H1 (cell line): Measurements from ENCODE around the gene ARMC3. TPM values are rescaled to one million over a fixed set of nuclear protein-coding genes. Genes with fewer than 3 reads are reported as not detected.

Experiments
- CTCF ChIA-PET: fragments of 300-600 bp; sonication (Branson Sonifier 250); formaldehyde crosslinking; loops from one replicate; lab custom pipeline; 2021; ENCODE audit not compliant: partially characterized antibody; lab: Charles Lee
- POLR2A ChIA-PET: fragments of 300-600 bp; sonication (Branson Sonifier 250); formaldehyde crosslinking; loops from one replicate; lab custom pipeline; 2021; ENCODE audit warnings: inconsistent platforms; ENCODE audit not compliant: partially characterized antibody; lab: Charles Lee
- DNase-seq, 2 experiments: peaks; one replicate each; pipeline versions ENCODE4 v3.0.0 to v3.0.0-alpha.2; 2010 to 2022; ENCODE audit warnings: low spot score in 2 of 2, low read depth in 1 of 2, mixed read lengths in 1 of 2
- FAIRE-seq: peaks from 2 replicates; lab custom pipeline; 2011; peaks lifted over from hg19 to GRCh38; lab: Jason Lieb, UNC
- H2AFZ ChIP-seq: 2 replicates; pipeline ENCODE4 v1.8.1; 2012; ENCODE audit warnings: low read length, inconsistent platforms
- H2AK5ac ChIP-seq: 2 replicates; pipeline ENCODE4 v1.6.1; 2013; ENCODE audit warnings: low read depth, low read length
- H2BK120ac ChIP-seq: replicated peaks from 2 replicates; pipeline ENCODE3; 2013; ENCODE audit warnings: low read depth, low read length, inconsistent platforms
- H2BK12ac ChIP-seq: 2 replicates; pipeline ENCODE4 v1.6.1; 2013; ENCODE audit warnings: low read depth, low read length
- H2BK15ac ChIP-seq: 2 replicates; pipeline ENCODE4 v1.6.1; 2013; ENCODE audit warnings: low read length
- H2BK20ac ChIP-seq: 2 replicates; pipeline ENCODE4 v1.6.1; 2013; ENCODE audit warnings: low read length
- H2BK5ac ChIP-seq: 2 replicates; pipeline ENCODE4 v1.6.1; 2013; ENCODE audit warnings: low read depth, low read length
- H3K14ac ChIP-seq: 2 replicates; pipeline ENCODE4 v1.6.1; 2013; ENCODE audit warnings: inconsistent platforms; ENCODE audit not compliant: insufficient read length
- H3K18ac ChIP-seq: 2 replicates; pipeline ENCODE4 v1.6.1; 2013; ENCODE audit warnings: low read length; ENCODE audit errors: extremely low read depth
- H3K23ac ChIP-seq: 2 replicates; pipeline ENCODE4 v1.6.1; 2013; ENCODE audit warnings: inconsistent platforms; ENCODE audit not compliant: insufficient read length
- H3K23me2 ChIP-seq: 2 replicates; pipeline ENCODE4 v1.6.1; 2013; ENCODE audit warnings: low read depth, low read length
- H3K27ac ChIP-seq: 2 replicates; pipeline ENCODE4 v1.6.1; 2011; ENCODE audit warnings: low read depth, low read length, inconsistent platforms
- H3K27me3 ChIP-seq, 4 experiments: replicated peaks in 1 of 4; 1 replicate in 1 of 4; 2 replicates in 3 of 4; pipeline versions ENCODE4 v1.6.1 to v1.8.1; 2011 to 2013; ENCODE audit warnings: low read length in 3 of 4, mild to moderate bottlenecking in 3 of 4, inconsistent platforms in 2 of 4, mixed read lengths in 2 of 4, moderate library complexity in 1 of 4; ENCODE audit not compliant: control insufficient read depth in 3 of 4, insufficient read depth in 3 of 4; ENCODE audit errors: extremely low read depth in 1 of 4
- H3K36me3 ChIP-seq, 4 experiments: 2 replicates each; pipeline versions ENCODE4 v1.6.1 to v1.8.1; 2011 to 2013; ENCODE audit warnings: mild to moderate bottlenecking in 4 of 4, low read length in 3 of 4, moderate library complexity in 2 of 4, control low read depth in 1 of 4, inconsistent platforms in 1 of 4; ENCODE audit not compliant: insufficient read depth in 4 of 4, control insufficient read depth in 2 of 4
- H3K4ac ChIP-seq: replicated peaks from 2 replicates; pipeline ENCODE3; 2013; ENCODE audit warnings: low read length, low read depth, mixed read lengths, inconsistent platforms; ENCODE audit not compliant: insufficient read length
- H3K4me1 ChIP-seq, 4 experiments: replicated peaks in 1 of 4; 1 replicate in 1 of 4; 2 replicates in 3 of 4; pipeline versions ENCODE4 v1.6.1 to v1.8.1; 2011 to 2013; ENCODE audit warnings: low read length in 3 of 4, inconsistent platforms in 2 of 4, mixed read lengths in 1 of 4; ENCODE audit not compliant: insufficient read depth in 4 of 4, control insufficient read depth in 3 of 4
- H3K4me2 ChIP-seq, 2 experiments: 2 replicates each; pipeline versions ENCODE4 v1.6.1 to v1.8.1; 2011 to 2013; ENCODE audit warnings: low read depth in 2 of 2, low read length in 2 of 2, control low read depth in 1 of 2, inconsistent platforms in 1 of 2, mild to moderate bottlenecking in 1 of 2; ENCODE audit not compliant: insufficient read depth in 1 of 2
- H3K4me3 ChIP-seq, 4 experiments: fragments of 200-600, 300-600 bp in 1 of 4; sonication (generic), shearing (Covaris generic), sonication (Bioruptor Twin) in 1 of 4; 2 replicates each; pipeline versions ENCODE4 v1.5.1 to v1.8.1; 2011 to 2016; ENCODE audit warnings: low read length in 4 of 4, low read depth in 3 of 4, control low read depth in 2 of 4, inconsistent platforms in 2 of 4, mild to moderate bottlenecking in 2 of 4, mixed read lengths in 1 of 4, moderate library complexity in 1 of 4; ENCODE audit not compliant: insufficient read depth in 2 of 4; ENCODE audit errors: extremely low read depth in 1 of 4
- H3K56ac ChIP-seq: replicated peaks from 2 replicates; pipeline ENCODE3; 2013; ENCODE audit warnings: low read depth, mild to moderate bottlenecking, mixed read lengths, low read length, inconsistent platforms; ENCODE audit not compliant: insufficient read length
- H3K79me1 ChIP-seq: 2 replicates; pipeline ENCODE4 v1.6.1; 2013; ENCODE audit warnings: low read depth, low read length, control low read depth
- H3K79me2 ChIP-seq, 2 experiments: 2 replicates each; pipeline versions ENCODE4 v1.6.1 to v1.8.1; 2012 to 2013; ENCODE audit warnings: low read length in 2 of 2, mild to moderate bottlenecking in 2 of 2, inconsistent platforms in 1 of 2; ENCODE audit not compliant: insufficient read depth in 2 of 2, control insufficient read depth in 1 of 2
- H3K9ac ChIP-seq, 4 experiments: replicated peaks in 1 of 4; 1 replicate in 1 of 4; 2 replicates in 3 of 4; pipeline versions ENCODE4 v1.6.1 to v1.8.1; 2011 to 2013; ENCODE audit warnings: low read depth in 3 of 4, low read length in 3 of 4, control low read depth in 2 of 4, mild to moderate bottlenecking in 2 of 4, moderate library complexity in 2 of 4, inconsistent platforms in 1 of 4; ENCODE audit errors: extremely low read depth in 1 of 4
- H3K9me3 ChIP-seq, 2 experiments: 2 replicates each; pipeline versions ENCODE4 v1.6.1 to v1.8.1; 2012 to 2013; ENCODE audit warnings: mild to moderate bottlenecking in 2 of 2, moderate library complexity in 2 of 2, control low read depth in 1 of 2, inconsistent platforms in 1 of 2, low read depth in 1 of 2, low read length in 1 of 2, mixed read lengths in 1 of 2; ENCODE audit not compliant: insufficient read depth in 2 of 2
- H4K20me1 ChIP-seq, 2 experiments: replicated peaks in 1 of 2; 2 replicates each; pipeline versions ENCODE3 to v1.8.1; 2011 to 2013; ENCODE audit warnings: inconsistent platforms in 2 of 2, low read length in 2 of 2, mild to moderate bottlenecking in 1 of 2; ENCODE audit not compliant: insufficient read depth in 2 of 2, control insufficient read depth in 1 of 2
- H4K5ac ChIP-seq: 2 replicates; pipeline ENCODE4 v1.6.1; 2013; ENCODE audit warnings: low read length, low read depth, mixed read lengths, inconsistent platforms; ENCODE audit not compliant: insufficient read length
- H4K8ac ChIP-seq: 2 replicates; pipeline ENCODE4 v1.8.0; 2013; ENCODE audit warnings: mild to moderate bottlenecking, moderate library complexity, low read length, inconsistent platforms; ENCODE audit not compliant: insufficient read depth; ENCODE audit errors: extremely low read depth
- H4K91ac ChIP-seq: replicated peaks from 2 replicates; pipeline ENCODE3; 2013; ENCODE audit warnings: low read length, mixed read lengths, inconsistent platforms; ENCODE audit not compliant: insufficient read length
- BCL11A ChIP-seq, 2 experiments: IDR thresholded peaks; one replicate each; pipeline ENCODE4 v1.6.1; 2011; ENCODE audit warnings: low read depth in 2 of 2, low read length in 2 of 2, mild to moderate bottlenecking in 2 of 2
- BRCA1 ChIP-seq: IDR thresholded peaks from 2 replicates; pipeline ENCODE4 v1.6.1; 2012; ENCODE audit warnings: low read depth, low read length, improper control_type of control experiment
- GABPA ChIP-seq: IDR thresholded peaks from 2 replicates; pipeline ENCODE4 v1.6.1; 2011; ENCODE audit warnings: mild to moderate bottlenecking, low read length, moderate library complexity, borderline replicate concordance; ENCODE audit not compliant: insufficient read depth
- RAD21 ChIP-seq, 2 experiments: IDR thresholded peaks in 1 of 2; conservative IDR thresholded peaks in 1 of 2; 2 replicates each; pipeline ENCODE4 v1.6.1; 2011; ENCODE audit warnings: low read depth in 2 of 2, low read length in 2 of 2, improper control_type of control experiment in 1 of 2, inconsistent platforms in 1 of 2, mild to moderate bottlenecking in 1 of 2, moderate library complexity in 1 of 2
- SIX5 ChIP-seq: IDR thresholded peaks from 2 replicates; pipeline ENCODE4 v1.6.1; 2011; ENCODE audit warnings: mild to moderate bottlenecking, low read depth, low read length
- SRF ChIP-seq: IDR thresholded peaks from 2 replicates; pipeline ENCODE4 v1.6.1; 2011; ENCODE audit warnings: mild to moderate bottlenecking, low read depth, low read length, moderate library complexity
- TBP ChIP-seq: IDR thresholded peaks from 2 replicates; pipeline ENCODE4 v1.6.1; 2011; ENCODE audit warnings: low read depth, low read length, improper control_type of control experiment
- WGBS, 2 experiments: shearing (Covaris generic) in 1 of 2; methylation state at CpG; one replicate each; pipeline versions ENCODE4 v1.1.6 to v1.1.7; 2013 to 2015; ENCODE audit warnings: low lambda C conversion rate in 2 of 2, mixed read lengths in 2 of 2, inconsistent platforms in 1 of 2, low coverage in 1 of 2, missing lambda C conversion rate in 1 of 2; ENCODE audit not compliant: insufficient replicate concordance in 2 of 2, insufficient coverage in 1 of 2, insufficient read length in 1 of 2; ENCODE audit errors: extremely low coverage in 1 of 2, missing lambda C conversion rate in 1 of 2; 5-methylcytosine and 5-hydroxymethylcytosine counted together
- polyA plus RNA-seq, 7 experiments: library from polyadenylated mRNA; depleted of rRNA in 3 of 7; stranded (reverse) in 5 of 7; unstranded in 2 of 7; fragments of >200 nt in 5 of 7; fragments of 200-250 nt in 2 of 7; gene quantifications; 1 replicate in 5 of 7; 2 replicates in 1 of 7; 4 replicates in 1 of 7; pipeline versions ENCODE4 v1.2.1 to v1.2.3, GENCODE V29; 2011 to 2013; ENCODE audit warnings: missing spikeins in 2 of 7, mixed read lengths in 2 of 7
- total RNA-seq: library from RNA; stranded (reverse); fragmentation: NEBNext Ultra II Directional; extraction: Animal tissue kit (Norgen Biotek cat#: 25700); gene quantifications from 2 replicates; pipeline ENCODE4 v1.2.1, GENCODE V29; 2021
- TF ChIP-seq, protein P1 (sequence below), 3 experiments: IDR thresholded peaks; 1 replicate in 2 of 3; 2 replicates in 1 of 3; pipeline versions ENCODE4 v1.5.1 to v1.6.1; 2011; ENCODE audit warnings: low read length in 3 of 3, mild to moderate bottlenecking in 3 of 3, inconsistent platforms in 2 of 3, low read depth in 1 of 3, moderate library complexity in 1 of 3; ENCODE audit not compliant: insufficient read depth in 1 of 3; ENCODE audit errors: control extremely low read depth in 1 of 3

ARMC3 gene
- total and polyA plus RNA-seq, 2 of the 8 experiments (the other 6 are each of a cell fraction or from before 2014, with no cell fraction given), result 0.15 TPM

DNA sequence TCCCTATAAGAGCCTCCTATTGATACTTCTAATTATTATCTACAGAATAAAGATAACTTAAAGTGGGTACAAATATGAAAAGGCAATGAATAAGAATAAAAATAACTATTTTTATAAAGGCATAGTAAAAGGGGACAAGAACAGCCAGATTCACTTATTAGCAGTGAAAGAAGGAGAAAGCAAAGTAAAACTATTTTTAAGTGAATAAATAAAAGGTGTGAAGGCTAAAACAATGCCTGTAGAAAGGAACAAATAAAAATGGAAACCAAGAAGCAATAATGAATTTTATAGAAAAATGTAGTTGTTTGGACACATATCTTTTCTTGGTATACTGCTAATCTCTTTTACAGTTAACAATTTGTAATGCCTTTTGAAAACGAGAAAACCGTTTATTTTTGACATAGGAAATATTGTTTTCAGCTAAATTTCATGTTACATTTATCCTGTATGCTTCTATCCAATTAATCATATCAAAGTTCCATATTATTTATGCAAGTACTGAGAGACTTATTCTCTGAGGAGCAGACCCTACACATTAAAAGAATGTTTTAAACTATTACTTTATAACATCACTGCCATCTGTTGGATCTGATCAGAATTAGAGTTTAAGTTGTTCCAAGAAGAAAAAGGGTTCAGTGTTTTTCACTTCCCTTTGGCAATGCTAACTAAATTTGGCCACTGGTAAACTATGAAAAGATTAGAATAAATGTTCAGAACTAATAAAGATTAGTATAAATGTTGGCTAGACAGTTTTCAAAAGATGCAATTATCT lies 59.1 kb downstream of the ARMC3 start:
- FAIRE-seq, result no peak
- H3K27ac ChIP-seq, result no peak overlapping the region
- TF ChIP-seq GABPA (no peak), RAD21 (IDR thresholded peaks at IDR 0.05 in 1 of 2, conservative IDR thresholded peaks at IDR 0.05 in 1 of 2; ENCODE audit: low read depth in 2 of 2, low read length in 2 of 2) (peak; percentile 51 to 56), SIX5 (no peak), SRF (no peak), BCL11A (IDR thresholded peaks at IDR 0.05; ENCODE audit: low read depth in 2 of 2, low read length in 2 of 2) (no peak), BRCA1 (no peak), TBP (no peak)
- TF ChIP-seq, protein P1, sequence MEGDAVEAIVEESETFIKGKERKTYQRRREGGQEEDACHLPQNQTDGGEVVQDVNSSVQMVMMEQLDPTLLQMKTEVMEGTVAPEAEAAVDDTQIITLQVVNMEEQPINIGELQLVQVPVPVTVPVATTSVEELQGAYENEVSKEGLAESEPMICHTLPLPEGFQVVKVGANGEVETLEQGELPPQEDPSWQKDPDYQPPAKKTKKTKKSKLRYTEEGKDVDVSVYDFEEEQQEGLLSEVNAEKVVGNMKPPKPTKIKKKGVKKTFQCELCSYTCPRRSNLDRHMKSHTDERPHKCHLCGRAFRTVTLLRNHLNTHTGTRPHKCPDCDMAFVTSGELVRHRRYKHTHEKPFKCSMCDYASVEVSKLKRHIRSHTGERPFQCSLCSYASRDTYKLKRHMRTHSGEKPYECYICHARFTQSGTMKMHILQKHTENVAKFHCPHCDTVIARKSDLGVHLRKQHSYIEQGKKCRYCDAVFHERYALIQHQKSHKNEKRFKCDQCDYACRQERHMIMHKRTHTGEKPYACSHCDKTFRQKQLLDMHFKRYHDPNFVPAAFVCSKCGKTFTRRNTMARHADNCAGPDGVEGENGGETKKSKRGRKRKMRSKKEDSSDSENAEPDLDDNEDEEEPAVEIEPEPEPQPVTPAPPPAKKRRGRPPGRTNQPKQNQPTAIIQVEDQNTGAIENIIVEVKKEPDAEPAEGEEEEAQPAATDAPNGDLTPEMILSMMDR (IDR thresholded peaks at IDR 0.05; ENCODE audit: control extremely low read depth in 1 of 3, insufficient read depth in 1 of 3, low read depth in 1 of 3, low read length in 3 of 3), result peak in 2 of 3 experiments; percentile 10 to 24; a peak in 2 of 4 replicates

More for the DNA sequence above, 59.1 kb downstream of the ARMC3 start:
- no peak overlapping the region for H2AK5ac ChIP-seq
- H4K20me1 ChIP-seq, result no peaks in the 10 kb centered on the region
- DNase-seq, result no peak
- no peak overlapping the region for H3K4me3 ChIP-seq
- no peak overlapping the region for H4K91ac ChIP-seq
- CTCF ChIA-PET, result interaction anchor here (0.6 to 4.8 kb wide), 6 partner anchors 82 to 994 kb away, joined by 3 to 30 read pairs (median 4); no protein-coding TSS in a partner anchor
- H3K27me3 ChIP-seq, result no peaks in the 10 kb centered on the region
- H3K18ac ChIP-seq, result no peak overlapping the region
- no peaks in the 10 kb centered on the region for H3K36me3 ChIP-seq
- H3K9me3 ChIP-seq, result no peaks in the 10 kb centered on the region
- no peak overlapping the region for H3K4me2 ChIP-seq
- H3K23ac ChIP-seq, result no peak overlapping the region
- H2BK12ac ChIP-seq, result no peak overlapping the region
- WGBS, 2 experiments, result 86% methylated on average over 2 of the region's 2 CpGs; no CpG with 5 or more reads in 1 of the 2 experiments
- no peak overlapping the region for H2BK5ac ChIP-seq
- peaks cover 0 to 5% (median 1%) of the 10 kb centered on the region in 4 experiments; a peak in 2 of 7 replicates for H3K4me1 ChIP-seq
- H4K8ac ChIP-seq, result no peak overlapping the region
- no peak overlapping the region for H3K9ac ChIP-seq
- no peaks in the 10 kb centered on the region; the same call in 1 of the 2 replicates for H3K23me2 ChIP-seq
- H2BK120ac ChIP-seq, result no peak overlapping the region
- no peak overlapping the region for H3K56ac ChIP-seq
- POLR2A ChIA-PET, result no interaction called here
- H4K5ac ChIP-seq, result no peak overlapping the region
- H3K14ac ChIP-seq, result no peak overlapping the region
- H2AFZ ChIP-seq, result no peak overlapping the region
- H3K79me2 ChIP-seq, result no peaks in the 10 kb centered on the region
- no peak overlapping the region for H2BK20ac ChIP-seq
- no peaks in the 10 kb centered on the region for H3K79me1 ChIP-seq
- no peak overlapping the region for H2BK15ac ChIP-seq
- no peak overlapping the region for H3K4ac ChIP-seq
